HUES6 (cell line): ENCODE measurements around the gene CTSD.

Experiments used
- H3K27ac ChIP-seq: 2 replicates; pipeline ENCODE4 v1.7.0; 2013; ENCODE audit warnings: low read depth, mild to moderate bottlenecking, low read length, inconsistent platforms
- H3K27me3 ChIP-seq: 2 replicates; pipeline ENCODE4 v1.6.1; 2013; ENCODE audit warnings: low read length; ENCODE audit not compliant: control insufficient read depth, insufficient read depth
- H3K36me3 ChIP-seq: 2 replicates; pipeline ENCODE4 v1.6.1; 2013; ENCODE audit warnings: low read length; ENCODE audit not compliant: control insufficient read depth, insufficient read depth
- H3K4me1 ChIP-seq: 2 replicates; pipeline ENCODE4 v1.6.1; 2013; ENCODE audit warnings: low read length; ENCODE audit not compliant: control insufficient read depth, insufficient read depth
- H3K4me3 ChIP-seq: 2 replicates; pipeline ENCODE4 v1.5.1; 2013; ENCODE audit warnings: low read depth, low read length
- H3K9ac ChIP-seq: one replicate; pipeline ENCODE4 v1.6.1; 2013; ENCODE audit warnings: mild to moderate bottlenecking, low read length
- H3K9me3 ChIP-seq: 2 replicates; pipeline ENCODE4 v1.6.1; 2013; ENCODE audit warnings: low read depth, low read length; ENCODE audit not compliant: control insufficient read depth, insufficient read depth

Gene CTSD

DNA sequence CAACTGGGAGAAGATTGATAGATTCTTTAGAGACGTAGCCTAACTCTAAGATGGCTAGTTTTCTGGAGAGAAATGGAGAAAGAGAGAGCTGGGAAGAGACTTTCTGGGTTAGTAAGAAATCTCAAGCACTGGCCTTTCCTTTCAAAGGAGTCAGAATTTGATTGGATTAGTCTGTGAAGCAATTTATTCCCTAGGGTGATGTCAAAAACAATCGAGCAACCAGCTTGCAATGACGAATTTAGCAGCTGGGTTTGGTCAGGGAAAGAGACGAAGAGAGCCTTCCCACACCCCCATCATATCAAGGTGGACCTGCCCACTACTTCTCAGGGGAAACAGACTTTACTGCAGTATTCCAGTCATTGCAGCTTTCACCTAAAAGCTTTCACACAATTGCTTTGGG is 56.0 kb downstream of the CTSD start:
- H3K9ac ChIP-seq, result no peak overlapping the region
- H3K4me3 ChIP-seq, result no peak overlapping the region
- H3K9me3 ChIP-seq, result no peaks in the 10 kb centered on the region
- no peaks in the 10 kb centered on the region for H3K36me3 ChIP-seq
- H3K4me1 ChIP-seq, result no peaks in the 10 kb centered on the region
- H3K27me3 ChIP-seq, result peaks cover 13% of the 10 kb centered on the region; the same call in 1 of the 2 replicates
- H3K27ac ChIP-seq, result no peak overlapping the region

DNA sequence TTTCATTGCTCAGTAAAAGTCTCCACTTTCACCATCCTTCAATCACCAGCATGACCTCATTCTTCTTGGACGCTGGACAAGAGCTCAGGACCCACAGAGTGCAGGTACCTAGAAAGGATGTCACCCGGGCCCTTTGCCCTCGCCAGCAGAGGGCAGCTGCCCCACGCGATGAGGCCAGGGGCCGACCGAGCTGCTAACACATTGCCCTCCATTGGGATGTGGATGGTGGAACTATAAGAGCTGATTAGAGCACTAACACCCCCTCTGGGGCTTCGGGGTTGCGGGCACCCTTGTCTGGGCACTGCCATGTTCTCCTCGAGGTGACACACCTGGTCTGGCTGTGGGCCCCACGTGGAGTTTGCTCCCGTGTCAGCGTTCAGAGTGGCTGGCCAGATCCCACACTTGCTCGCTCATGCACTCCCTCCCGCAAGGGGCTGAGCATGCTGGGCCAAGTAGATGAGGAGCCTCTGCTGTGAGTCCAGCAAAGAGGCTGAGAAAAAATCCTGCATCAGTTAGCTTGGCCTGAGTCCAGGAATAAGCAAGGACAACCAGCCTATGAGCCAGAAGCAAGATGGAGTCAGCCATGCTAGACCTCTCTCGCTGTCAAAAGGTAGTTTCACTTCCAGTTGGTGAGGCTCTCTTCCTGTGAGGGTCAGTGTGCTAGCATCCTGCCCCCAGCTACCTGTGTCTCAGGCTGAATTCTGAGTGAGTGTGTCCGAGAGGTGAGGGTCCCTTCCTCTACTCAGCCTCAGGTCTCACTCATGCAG is 56.9 kb downstream of the CTSD start:
- H3K27me3 ChIP-seq, result peaks cover 13% of the 10 kb centered on the region; the same call in 1 of the 2 replicates
- H3K36me3 ChIP-seq, result no peaks in the 10 kb centered on the region
- no peak overlapping the region for H3K4me3 ChIP-seq
- H3K27ac ChIP-seq, result no peak overlapping the region
- H3K9me3 ChIP-seq, result no peaks in the 10 kb centered on the region
- H3K9ac ChIP-seq, result no peak overlapping the region
- no peaks in the 10 kb centered on the region for H3K4me1 ChIP-seq

DNA sequence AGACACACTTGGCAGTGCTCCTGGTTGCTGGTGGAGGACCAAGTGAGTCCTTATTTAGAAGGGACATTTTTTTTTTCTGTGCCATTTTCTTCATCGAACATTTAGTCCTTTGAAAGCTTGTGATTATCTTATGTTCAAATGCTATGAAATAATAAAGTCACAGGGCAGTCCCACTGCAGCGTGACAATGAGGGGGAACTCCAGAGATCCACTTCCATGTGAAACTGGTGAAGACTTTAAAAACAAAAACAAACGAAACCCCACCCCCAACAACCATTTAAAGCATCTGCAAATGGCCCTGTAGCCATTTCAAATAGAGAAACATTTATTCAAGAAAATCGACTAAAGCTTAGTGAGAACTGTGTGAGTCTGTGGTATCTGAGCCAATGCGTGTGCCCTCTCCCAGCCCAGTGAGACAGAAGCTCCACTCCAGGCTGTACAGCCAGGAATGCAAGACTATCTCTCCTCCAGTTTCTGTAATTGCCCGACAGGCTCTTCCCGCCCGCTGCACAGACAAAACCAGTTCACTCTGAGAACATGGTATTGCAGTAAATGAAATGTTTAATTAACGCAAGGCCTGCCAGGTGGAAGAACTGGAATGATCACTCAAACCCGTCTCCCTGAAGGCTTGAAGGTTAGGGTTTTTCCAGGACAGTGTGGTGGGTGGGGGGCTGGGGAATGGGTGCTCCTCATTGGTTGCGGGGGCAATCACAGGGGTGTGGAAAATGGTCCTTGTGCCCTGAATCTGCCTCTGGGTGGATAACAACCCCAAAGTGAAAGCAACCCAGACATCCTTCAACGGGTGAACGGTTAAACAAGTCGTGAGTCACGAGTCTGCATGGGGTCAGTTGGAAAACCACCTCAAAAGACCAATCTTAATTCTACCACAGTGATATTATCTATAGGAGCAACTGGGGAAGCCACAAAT is 58.3 kb downstream of the CTSD start:
- H3K27me3 ChIP-seq, result peaks cover 13% of the 10 kb centered on the region; the same call in 1 of the 2 replicates
- no peak overlapping the region for H3K27ac ChIP-seq
- H3K4me1 ChIP-seq, result no peaks in the 10 kb centered on the region
- no peak overlapping the region for H3K9ac ChIP-seq
- no peak overlapping the region for H3K4me3 ChIP-seq
- no peaks in the 10 kb centered on the region for H3K9me3 ChIP-seq
- H3K36me3 ChIP-seq, result no peaks in the 10 kb centered on the region

DNA sequence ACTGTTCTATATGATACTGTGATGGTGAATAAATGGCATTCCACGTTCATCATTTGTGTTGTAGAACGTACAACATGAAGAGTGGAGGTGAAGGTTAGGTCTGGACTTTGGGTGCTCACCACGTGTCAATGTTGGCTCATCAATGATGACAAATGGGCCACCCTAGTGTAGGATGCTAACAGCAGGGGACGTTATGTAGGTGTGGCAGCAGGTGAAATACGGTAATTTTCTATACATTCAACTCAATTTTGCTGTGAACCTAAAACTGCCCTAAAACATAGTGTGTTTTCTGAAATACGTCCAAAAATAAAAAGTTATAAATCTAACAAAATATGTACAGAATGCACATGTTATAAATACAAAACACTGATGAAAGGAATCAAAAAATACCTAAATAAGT is 60.6 kb downstream of the CTSD start:
- H3K9me3 ChIP-seq, result no peaks in the 10 kb centered on the region
- H3K27ac ChIP-seq, result no peak overlapping the region
- H3K27me3 ChIP-seq, result peaks cover 12% of the 10 kb centered on the region; the same call in 1 of the 2 replicates
- H3K36me3 ChIP-seq, result no peaks in the 10 kb centered on the region
- no peak overlapping the region for H3K4me3 ChIP-seq
- H3K9ac ChIP-seq, result no peak overlapping the region
- H3K4me1 ChIP-seq, result no peaks in the 10 kb centered on the region
